H1 (cell line): ENCODE data around the gene KIAA1671. TPM values are rescaled to one million over a fixed set of nuclear protein-coding genes. Genes with fewer than 3 reads are reported as not detected.

ENCODE experiments used
- CTCF ChIA-PET: fragments of 300-600 bp; sonication (Branson Sonifier 250); formaldehyde crosslinking; loops from one replicate; lab custom pipeline; 2021; ENCODE audit not compliant: partially characterized antibody; lab: Charles Lee
- POLR2A ChIA-PET: fragments of 300-600 bp; sonication (Branson Sonifier 250); formaldehyde crosslinking; loops from one replicate; lab custom pipeline; 2021; ENCODE audit warnings: inconsistent platforms; ENCODE audit not compliant: partially characterized antibody; lab: Charles Lee
- DNase-seq, 2 experiments: peaks; one replicate each; pipeline versions ENCODE4 v3.0.0 to v3.0.0-alpha.2; 2010 to 2022; ENCODE audit warnings: low spot score in 2 of 2, low read depth in 1 of 2, mixed read lengths in 1 of 2
- FAIRE-seq: peaks from 2 replicates; lab custom pipeline; 2011; peaks lifted over from hg19 to GRCh38; lab: Jason Lieb, UNC
- H2AFZ ChIP-seq: 2 replicates; pipeline ENCODE4 v1.8.1; 2012; ENCODE audit warnings: low read length, inconsistent platforms
- H2AK5ac ChIP-seq: 2 replicates; pipeline ENCODE4 v1.6.1; 2013; ENCODE audit warnings: low read depth, low read length
- H2BK120ac ChIP-seq: replicated peaks from 2 replicates; pipeline ENCODE3; 2013; ENCODE audit warnings: low read depth, low read length, inconsistent platforms
- H2BK12ac ChIP-seq: 2 replicates; pipeline ENCODE4 v1.6.1; 2013; ENCODE audit warnings: low read depth, low read length
- H2BK15ac ChIP-seq: 2 replicates; pipeline ENCODE4 v1.6.1; 2013; ENCODE audit warnings: low read length
- H2BK20ac ChIP-seq: 2 replicates; pipeline ENCODE4 v1.6.1; 2013; ENCODE audit warnings: low read length
- H2BK5ac ChIP-seq: 2 replicates; pipeline ENCODE4 v1.6.1; 2013; ENCODE audit warnings: low read depth, low read length
- H3K14ac ChIP-seq: 2 replicates; pipeline ENCODE4 v1.6.1; 2013; ENCODE audit warnings: inconsistent platforms; ENCODE audit not compliant: insufficient read length
- H3K18ac ChIP-seq: 2 replicates; pipeline ENCODE4 v1.6.1; 2013; ENCODE audit warnings: low read length; ENCODE audit errors: extremely low read depth
- H3K23ac ChIP-seq: 2 replicates; pipeline ENCODE4 v1.6.1; 2013; ENCODE audit warnings: inconsistent platforms; ENCODE audit not compliant: insufficient read length
- H3K23me2 ChIP-seq: 2 replicates; pipeline ENCODE4 v1.6.1; 2013; ENCODE audit warnings: low read depth, low read length
- H3K27ac ChIP-seq: 2 replicates; pipeline ENCODE4 v1.6.1; 2011; ENCODE audit warnings: low read depth, low read length, inconsistent platforms
- H3K27me3 ChIP-seq, 4 experiments: replicated peaks in 1 of 4; 1 replicate in 1 of 4; 2 replicates in 3 of 4; pipeline versions ENCODE4 v1.6.1 to v1.8.1; 2011 to 2013; ENCODE audit warnings: low read length in 3 of 4, mild to moderate bottlenecking in 3 of 4, inconsistent platforms in 2 of 4, mixed read lengths in 2 of 4, moderate library complexity in 1 of 4; ENCODE audit not compliant: control insufficient read depth in 3 of 4, insufficient read depth in 3 of 4; ENCODE audit errors: extremely low read depth in 1 of 4
- H3K36me3 ChIP-seq, 4 experiments: 2 replicates each; pipeline versions ENCODE4 v1.6.1 to v1.8.1; 2011 to 2013; ENCODE audit warnings: mild to moderate bottlenecking in 4 of 4, low read length in 3 of 4, moderate library complexity in 2 of 4, control low read depth in 1 of 4, inconsistent platforms in 1 of 4; ENCODE audit not compliant: insufficient read depth in 4 of 4, control insufficient read depth in 2 of 4
- H3K4ac ChIP-seq: replicated peaks from 2 replicates; pipeline ENCODE3; 2013; ENCODE audit warnings: low read length, low read depth, mixed read lengths, inconsistent platforms; ENCODE audit not compliant: insufficient read length
- H3K4me1 ChIP-seq, 4 experiments: replicated peaks in 1 of 4; 1 replicate in 1 of 4; 2 replicates in 3 of 4; pipeline versions ENCODE4 v1.6.1 to v1.8.1; 2011 to 2013; ENCODE audit warnings: low read length in 3 of 4, inconsistent platforms in 2 of 4, mixed read lengths in 1 of 4; ENCODE audit not compliant: insufficient read depth in 4 of 4, control insufficient read depth in 3 of 4
- H3K4me2 ChIP-seq, 2 experiments: 2 replicates each; pipeline versions ENCODE4 v1.6.1 to v1.8.1; 2011 to 2013; ENCODE audit warnings: low read depth in 2 of 2, low read length in 2 of 2, control low read depth in 1 of 2, inconsistent platforms in 1 of 2, mild to moderate bottlenecking in 1 of 2; ENCODE audit not compliant: insufficient read depth in 1 of 2
- H3K4me3 ChIP-seq, 4 experiments: fragments of 200-600, 300-600 bp in 1 of 4; sonication (generic), shearing (Covaris generic), sonication (Bioruptor Twin) in 1 of 4; 2 replicates each; pipeline versions ENCODE4 v1.5.1 to v1.8.1; 2011 to 2016; ENCODE audit warnings: low read length in 4 of 4, low read depth in 3 of 4, control low read depth in 2 of 4, inconsistent platforms in 2 of 4, mild to moderate bottlenecking in 2 of 4, mixed read lengths in 1 of 4, moderate library complexity in 1 of 4; ENCODE audit not compliant: insufficient read depth in 2 of 4; ENCODE audit errors: extremely low read depth in 1 of 4
- H3K56ac ChIP-seq: replicated peaks from 2 replicates; pipeline ENCODE3; 2013; ENCODE audit warnings: low read depth, mild to moderate bottlenecking, mixed read lengths, low read length, inconsistent platforms; ENCODE audit not compliant: insufficient read length
- H3K79me1 ChIP-seq: 2 replicates; pipeline ENCODE4 v1.6.1; 2013; ENCODE audit warnings: low read depth, low read length, control low read depth
- H3K79me2 ChIP-seq, 2 experiments: 2 replicates each; pipeline versions ENCODE4 v1.6.1 to v1.8.1; 2012 to 2013; ENCODE audit warnings: low read length in 2 of 2, mild to moderate bottlenecking in 2 of 2, inconsistent platforms in 1 of 2; ENCODE audit not compliant: insufficient read depth in 2 of 2, control insufficient read depth in 1 of 2
- H3K9ac ChIP-seq, 4 experiments: replicated peaks in 1 of 4; 1 replicate in 1 of 4; 2 replicates in 3 of 4; pipeline versions ENCODE4 v1.6.1 to v1.8.1; 2011 to 2013; ENCODE audit warnings: low read depth in 3 of 4, low read length in 3 of 4, control low read depth in 2 of 4, mild to moderate bottlenecking in 2 of 4, moderate library complexity in 2 of 4, inconsistent platforms in 1 of 4; ENCODE audit errors: extremely low read depth in 1 of 4
- H3K9me3 ChIP-seq, 2 experiments: 2 replicates each; pipeline versions ENCODE4 v1.6.1 to v1.8.1; 2012 to 2013; ENCODE audit warnings: mild to moderate bottlenecking in 2 of 2, moderate library complexity in 2 of 2, control low read depth in 1 of 2, inconsistent platforms in 1 of 2, low read depth in 1 of 2, low read length in 1 of 2, mixed read lengths in 1 of 2; ENCODE audit not compliant: insufficient read depth in 2 of 2
- H4K20me1 ChIP-seq, 2 experiments: replicated peaks in 1 of 2; 2 replicates each; pipeline versions ENCODE3 to v1.8.1; 2011 to 2013; ENCODE audit warnings: inconsistent platforms in 2 of 2, low read length in 2 of 2, mild to moderate bottlenecking in 1 of 2; ENCODE audit not compliant: insufficient read depth in 2 of 2, control insufficient read depth in 1 of 2
- H4K5ac ChIP-seq: 2 replicates; pipeline ENCODE4 v1.6.1; 2013; ENCODE audit warnings: low read length, low read depth, mixed read lengths, inconsistent platforms; ENCODE audit not compliant: insufficient read length
- H4K8ac ChIP-seq: 2 replicates; pipeline ENCODE4 v1.8.0; 2013; ENCODE audit warnings: mild to moderate bottlenecking, moderate library complexity, low read length, inconsistent platforms; ENCODE audit not compliant: insufficient read depth; ENCODE audit errors: extremely low read depth
- H4K91ac ChIP-seq: replicated peaks from 2 replicates; pipeline ENCODE3; 2013; ENCODE audit warnings: low read length, mixed read lengths, inconsistent platforms; ENCODE audit not compliant: insufficient read length
- BRCA1 ChIP-seq: IDR thresholded peaks from 2 replicates; pipeline ENCODE4 v1.6.1; 2012; ENCODE audit warnings: low read depth, low read length, improper control_type of control experiment
- CBX8 ChIP-seq: fragments of 300-800, 300-1000 bp; sonication (generic); IDR thresholded peaks from 2 replicates; pipeline ENCODE4 v1.7.1; 2016; ENCODE audit warnings: low read depth, low read length, borderline replicate concordance
- CREB1 ChIP-seq: IDR thresholded peaks from 2 replicates; pipeline ENCODE4 v1.6.1; 2012; ENCODE audit warnings: inconsistent platforms
- EP300 ChIP-seq, 2 experiments: IDR thresholded peaks; 1 replicate in 1 of 2; 2 replicates in 1 of 2; pipeline ENCODE4 v1.6.1; 2011 to 2012; ENCODE audit warnings: low read depth in 2 of 2, low read length in 2 of 2, mild to moderate bottlenecking in 2 of 2, borderline replicate concordance in 1 of 2, inconsistent platforms in 1 of 2, moderate library complexity in 1 of 2
- FOSL1 ChIP-seq: IDR thresholded peaks from 2 replicates; pipeline ENCODE4 v1.6.1; 2011; ENCODE audit warnings: mild to moderate bottlenecking, low read depth, low read length, moderate library complexity; ENCODE audit not compliant: insufficient read depth
- GABPA ChIP-seq: IDR thresholded peaks from 2 replicates; pipeline ENCODE4 v1.6.1; 2011; ENCODE audit warnings: mild to moderate bottlenecking, low read length, moderate library complexity, borderline replicate concordance; ENCODE audit not compliant: insufficient read depth
- GTF2F1 ChIP-seq: IDR thresholded peaks from 2 replicates; pipeline ENCODE4 v1.6.1; 2012; ENCODE audit warnings: low read depth, low read length, improper control_type of control experiment, borderline replicate concordance
- HDAC6 ChIP-seq: IDR thresholded peaks from one replicate; pipeline ENCODE4 v1.7.1; 2012; ENCODE audit warnings: low read depth, mild to moderate bottlenecking, inconsistent platforms, low read length, moderate library complexity
- JUN ChIP-seq: IDR thresholded peaks from 2 replicates; pipeline ENCODE4 v1.6.1; 2011; ENCODE audit warnings: low read depth, mild to moderate bottlenecking, improper control_type of control experiment, low read length
- KDM5A ChIP-seq: fragments of 200-600 bp; IDR thresholded peaks from 2 replicates; pipeline ENCODE4 v1.7.1; 2012; ENCODE audit warnings: mild to moderate bottlenecking, low read length, inconsistent platforms, mixed read lengths
- MAX ChIP-seq: IDR thresholded peaks from 2 replicates; pipeline ENCODE4 v1.6.1; 2012; ENCODE audit warnings: inconsistent platforms
- NANOG ChIP-seq: IDR thresholded peaks from 2 replicates; pipeline ENCODE4 v1.6.1; 2011; ENCODE audit warnings: low read length, low read depth, mild to moderate bottlenecking, inconsistent platforms; ENCODE audit not compliant: insufficient read depth, poor library complexity, severe bottlenecking
- SIRT6 ChIP-seq: IDR thresholded peaks from one replicate; pipeline ENCODE4 v1.7.1; 2012; ENCODE audit warnings: low read length, inconsistent platforms
- SP4 ChIP-seq: IDR thresholded peaks from 2 replicates; pipeline ENCODE4 v1.6.1; 2012; ENCODE audit warnings: low read length, inconsistent platforms
- TBP ChIP-seq: IDR thresholded peaks from 2 replicates; pipeline ENCODE4 v1.6.1; 2011; ENCODE audit warnings: low read depth, low read length, improper control_type of control experiment
- WGBS, 2 experiments: shearing (Covaris generic) in 1 of 2; methylation state at CpG; one replicate each; pipeline versions ENCODE4 v1.1.6 to v1.1.7; 2013 to 2015; ENCODE audit warnings: low lambda C conversion rate in 2 of 2, mixed read lengths in 2 of 2, inconsistent platforms in 1 of 2, low coverage in 1 of 2, missing lambda C conversion rate in 1 of 2; ENCODE audit not compliant: insufficient replicate concordance in 2 of 2, insufficient coverage in 1 of 2, insufficient read length in 1 of 2; ENCODE audit errors: extremely low coverage in 1 of 2, missing lambda C conversion rate in 1 of 2; 5-methylcytosine and 5-hydroxymethylcytosine counted together
- polyA plus RNA-seq, 7 experiments: library from polyadenylated mRNA; depleted of rRNA in 3 of 7; stranded (reverse) in 5 of 7; unstranded in 2 of 7; fragments of >200 nt in 5 of 7; fragments of 200-250 nt in 2 of 7; gene quantifications; 1 replicate in 5 of 7; 2 replicates in 1 of 7; 4 replicates in 1 of 7; pipeline versions ENCODE4 v1.2.1 to v1.2.3, GENCODE V29; 2011 to 2013; ENCODE audit warnings: missing spikeins in 2 of 7, mixed read lengths in 2 of 7
- total RNA-seq: library from RNA; stranded (reverse); fragmentation: NEBNext Ultra II Directional; extraction: Animal tissue kit (Norgen Biotek cat#: 25700); gene quantifications from 2 replicates; pipeline ENCODE4 v1.2.1, GENCODE V29; 2021

The KIAA1671 gene
- total and polyA plus RNA-seq, 2 of the 8 experiments (the other 6 are each of a cell fraction or from before 2014, with no cell fraction given) = 6.4 to 23.9 TPM

DNA sequence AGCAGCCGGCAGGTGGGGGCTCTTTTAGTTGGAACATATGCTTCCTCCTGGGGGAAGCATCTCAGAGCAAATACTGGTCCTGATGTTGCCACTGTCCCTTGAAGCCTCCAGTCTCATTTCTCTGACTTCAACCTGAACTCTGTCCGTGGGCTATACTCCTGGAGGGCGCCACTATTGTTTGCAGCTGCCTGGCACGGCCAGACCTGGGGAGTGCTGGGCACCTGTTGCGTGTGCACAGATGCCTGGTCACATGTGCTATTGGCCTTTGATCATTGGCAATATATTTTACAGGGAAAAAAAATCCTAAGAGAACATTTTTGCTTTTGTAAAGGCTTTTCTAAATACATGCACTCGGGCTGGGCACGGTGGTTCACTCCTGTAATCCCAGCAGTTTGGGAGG lies 24.2 kb upstream of the KIAA1671 start:
- H3K36me3 ChIP-seq = no peaks in the 10 kb centered on the region
- no peak overlapping the region for H2AK5ac ChIP-seq
- no peak for DNase-seq
- no peaks in the 10 kb centered on the region for H4K20me1 ChIP-seq
- FAIRE-seq = no peak
- H3K4me3 ChIP-seq = no peak overlapping the region
- no peak overlapping the region for H4K5ac ChIP-seq
- H2BK15ac ChIP-seq = no peak overlapping the region
- no peak overlapping the region for H3K27ac ChIP-seq
- H2BK20ac ChIP-seq = no peak overlapping the region
- H3K23me2 ChIP-seq = peaks cover 2% of the 10 kb centered on the region; the same call in 1 of the 2 replicates
- no peaks in the 10 kb centered on the region for H3K79me2 ChIP-seq
- no peak overlapping the region for H2BK5ac ChIP-seq
- no peak overlapping the region for H2AFZ ChIP-seq
- no peak overlapping the region for H3K9ac ChIP-seq
- no peak overlapping the region for H4K8ac ChIP-seq
- no peaks in the 10 kb centered on the region for H3K27me3 ChIP-seq
- CTCF ChIA-PET = interaction anchor here (0.5 to 3.8 kb wide), 4 partner anchors 10 to 121 kb away, joined by 3 to 27 read pairs (median 14); no protein-coding TSS in a partner anchor
- H3K9me3 ChIP-seq = peaks cover 0 to 3% of the 10 kb centered on the region in 2 experiments; a peak in 1 of 4 replicates
- 92% methylated on average over 7 of the region's 7 CpGs; no CpG with 5 or more reads in 1 of the 2 experiments for WGBS, 2 experiments
- H3K56ac ChIP-seq = no peak overlapping the region
- H3K4me2 ChIP-seq = no peak overlapping the region
- H3K4me1 ChIP-seq = peaks cover 0 to 8% (median 5%) of the 10 kb centered on the region in 4 experiments; a peak in 4 of 7 replicates
- H3K14ac ChIP-seq = no peak overlapping the region
- POLR2A ChIA-PET = no interaction called here
- H4K91ac ChIP-seq = no peak overlapping the region
- no peak overlapping the region for H3K4ac ChIP-seq
- no peak overlapping the region for H3K18ac ChIP-seq
- no peak overlapping the region for H3K23ac ChIP-seq
- H2BK120ac ChIP-seq = no peak overlapping the region
- no peaks in the 10 kb centered on the region for H3K79me1 ChIP-seq
- no peak overlapping the region for H2BK12ac ChIP-seq
- no peak for TF ChIP-seq FOSL1
- no peak for TF ChIP-seq SIRT6
- no peak for TF ChIP-seq CBX8
- no peak for TF ChIP-seq NANOG
- TF ChIP-seq KDM5A = no peak
- no peak for TF ChIP-seq GABPA
- no peak for TF ChIP-seq MAX
- no peak for TF ChIP-seq SP4
- no peak for TF ChIP-seq TBP
- no peak for TF ChIP-seq CREB1
- TF ChIP-seq JUN = no peak
- TF ChIP-seq BRCA1 = no peak
- TF ChIP-seq EP300 (IDR thresholded peaks at IDR 0.05; ENCODE audit: borderline replicate concordance in 1 of 2, low read depth in 2 of 2, low read length in 2 of 2) = no peak
- no peak for TF ChIP-seq HDAC6
- TF ChIP-seq GTF2F1 = no peak
